GM13976 (cell line): ENCODE results near the gene HOXB6.

Source experiments
- DNase-seq: peaks from one replicate; pipeline ENCODE4 v3.0.0; 2012; ENCODE audit warnings: low spot score
- CTCF ChIP-seq: IDR thresholded peaks from 2 replicates; pipeline ENCODE4 v1.5.1; 2012; ENCODE audit warnings: borderline replicate concordance, mild to moderate bottlenecking; ENCODE audit not compliant: insufficient read depth; ENCODE audit errors: extremely low read depth, missing control alignments, control extremely low read depth
- in situ Hi-C: fragments of 300-500 bp; cut with MboI; formaldehyde crosslinking; loops from one replicate; pipeline ENCODE4 v1.12.0; 2022; ENCODE audit warnings: low sequenced_read_pairs, mixed read lengths, inconsistent platforms; ENCODE audit not compliant: unreplicated experiment

HOXB6 gene

GRCh38 chr17:48611681-48612455 is 7.1 kb upstream of the HOXB6 start:
- in situ Hi-C loops = no loop called here
- no peak for DNase-seq
- no peak for TF ChIP-seq CTCF

GRCh38 chr17:48611213-48611612 is 6.4 kb upstream of the HOXB6 start:
- DNase-seq = peak; percentile 63
- TF ChIP-seq CTCF = no peak
- in situ Hi-C loops = no loop called here

GRCh38 chr17:48610282-48611211 is 5.8 kb upstream of the HOXB6 start, which contains the start of gene HOXB7:
Gene HOXB7, minus strand, starts transcription at chr17:48611017. Its CDS starts 99 bp downstream, at chr17:48610918.
- TF ChIP-seq CTCF = no peak
- in situ Hi-C loops = no loop called here
- DNase-seq = peak; percentile 84

GRCh38 chr17:48609759-48610281 is 5.0 kb upstream of the HOXB6 start:
- TF ChIP-seq CTCF = no peak
- in situ Hi-C loops = no loop called here
- no peak for DNase-seq

- no peak for DNase-seq
- in situ Hi-C loops = no loop called here
- no peak for TF ChIP-seq CTCF
These were observed 4.2 kb upstream of the HOXB6 start for GRCh38 chr17:48609033-48609432.

GRCh38 chr17:48608494-48608834 is 3.7 kb upstream of the HOXB6 start:
- in situ Hi-C loops = no loop called here
- no peak for TF ChIP-seq CTCF
- no peak for DNase-seq
